Measurements from ENCODE around the gene ZNF653. TPM values are rescaled to one million over a fixed set of nuclear protein-coding genes. Genes with fewer than 3 reads are reported as not detected.

Gene ZNF653
- total RNA-seq, 1 donor, result 5.9 TPM

- DNase-seq (ENCODE audit: low read depth), result no peak
- H3K4me3 ChIP-seq (ENCODE audit: low read depth, low read length), result no peak overlapping the region
- TF ChIP-seq CTCF (IDR thresholded peaks at IDR 0.05; ENCODE audit: insufficient read depth, low read length), result no peak
Observed at GRCh38 chr19:11513946-11514345, 8.3 kb upstream of the ZNF653 start.

GRCh38 chr19:11510444-11510843 lies 4.8 kb upstream of the ZNF653 start:
- DNase-seq (ENCODE audit: low read depth), result no peak
- TF ChIP-seq CTCF (IDR thresholded peaks at IDR 0.05; ENCODE audit: insufficient read depth, low read length), result no peak
- H3K4me3 ChIP-seq (ENCODE audit: low read depth, low read length), result no peak overlapping the region

GRCh38 chr19:11507370-11508078 lies 1.9 kb upstream of the ZNF653 start:
- DNase-seq (ENCODE audit: low read depth), result no peak
- no peak overlapping the region for H3K4me3 ChIP-seq (ENCODE audit: low read depth, low read length)
- TF ChIP-seq CTCF (IDR thresholded peaks at IDR 0.05; ENCODE audit: insufficient read depth, low read length), result no peak

- DNase-seq (ENCODE audit: low read depth), result no peak
- H3K4me3 ChIP-seq (ENCODE audit: low read depth, low read length), result no peak overlapping the region
- TF ChIP-seq CTCF (IDR thresholded peaks at IDR 0.05; ENCODE audit: insufficient read depth, low read length), result no peak
Observed at GRCh38 chr19:11506967-11507366, 1.3 kb upstream of the ZNF653 start.

GRCh38 chr19:11506101-11506555 lies 489 bp upstream of the ZNF653 start:
- H3K4me3 ChIP-seq (ENCODE audit: low read depth, low read length), result peak overlapping the region; percentile 76
- no peak for DNase-seq (ENCODE audit: low read depth)
- no peak for TF ChIP-seq CTCF (IDR thresholded peaks at IDR 0.05; ENCODE audit: insufficient read depth, low read length)

GRCh38 chr19:11505032-11505503 lies 571 bp downstream of the ZNF653 start:
- peak overlapping the region; percentile 76 for H3K4me3 ChIP-seq (ENCODE audit: low read depth, low read length)
- TF ChIP-seq CTCF (IDR thresholded peaks at IDR 0.05; ENCODE audit: insufficient read depth, low read length), result no peak
- DNase-seq (ENCODE audit: low read depth), result peak; percentile 89
